Fibroblast of lung (primary cell): ENCODE measurements around the gene PLCD4.

Experiments used
- CTCF ChIP-seq, 2 donors: IDR thresholded peaks in 1 of 2; conservative IDR thresholded peaks in 1 of 2; 1 replicate in 1 of 2; 2 replicates in 1 of 2; pipeline ENCODE4 v1.5.1; 2011 to 2012; ENCODE audit warnings: low read length in 2 of 2, control low read depth in 1 of 2, inconsistent platforms in 1 of 2, low read depth in 1 of 2, mild to moderate bottlenecking in 1 of 2
- EZH2 ChIP-seq: IDR thresholded peaks from 2 replicates; pipeline ENCODE4 v1.5.1; 2012; ENCODE audit warnings: low read length, control low read depth, mild to moderate bottlenecking; ENCODE audit errors: missing control alignments

DNA sequence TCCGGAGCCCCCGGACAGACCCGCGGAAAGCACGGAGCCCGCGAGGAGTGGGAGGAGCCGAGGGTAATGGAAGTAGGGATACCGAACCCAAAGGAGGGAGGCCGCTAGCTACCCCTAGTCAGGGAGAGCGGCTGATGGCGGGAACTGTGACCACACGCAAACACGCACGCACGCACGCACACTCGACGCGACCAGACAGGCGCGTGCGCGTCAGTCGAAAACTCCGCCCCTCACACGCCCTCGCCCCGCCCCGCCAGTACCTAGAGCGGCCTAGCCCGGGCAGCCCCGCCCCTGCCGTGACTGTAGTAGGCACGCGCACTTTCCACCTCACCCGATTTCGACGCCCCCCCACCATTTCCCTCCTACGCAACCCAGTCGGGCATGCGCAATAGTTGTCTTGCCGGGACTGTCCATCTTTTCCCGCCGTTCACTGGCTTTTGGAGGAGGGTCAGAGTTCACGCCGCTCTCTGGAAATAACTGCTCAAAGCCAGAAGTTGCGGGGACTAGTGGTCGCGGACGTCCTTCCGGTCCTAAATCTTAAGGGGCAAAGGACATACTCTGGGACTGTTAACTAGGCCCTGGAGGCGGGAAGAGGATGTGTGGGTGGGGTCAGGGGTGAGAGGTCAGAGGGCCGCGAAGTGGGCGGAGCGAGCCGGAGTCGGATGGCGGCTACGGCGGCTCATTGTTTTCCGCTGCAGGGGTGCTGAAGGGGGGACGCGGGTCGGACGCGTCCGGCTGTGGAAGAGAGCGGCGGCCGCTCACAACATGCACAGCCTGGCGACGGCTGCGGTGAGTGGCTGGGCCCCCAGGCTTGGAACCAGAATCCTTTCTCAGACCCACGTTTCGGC lies 39.3 kb upstream of the PLCD4 start, which contains the start of the genes CNOT9 and USP37:
- TF ChIP-seq CTCF (conservative IDR thresholded peaks at IDR 0.05 in 1 of 2, IDR thresholded peaks at IDR 0.05 in 1 of 2; ENCODE audit: low read depth in 1 of 2, low read length in 2 of 2), result no peak
- no peak for TF ChIP-seq EZH2
